ENCODE measurements around the gene HNRNPUL1. TPM values are rescaled to one million over a fixed set of nuclear protein-coding genes. Genes with fewer than 3 reads are reported as not detected.

Gene HNRNPUL1
- total and polyA plus RNA-seq, 2 experiments from 2014 or later = 204 to 207 TPM

GRCh38 chr19:41296433-41296871, 32.3 kb downstream of the HNRNPUL1 start (continued):
- no peak for TF ChIP-seq ZNF462 (CRISPR knock-in tag; IDR thresholded peaks at IDR 0.05)

GRCh38 chr19:41297628-41298347, 33.6 kb downstream of the HNRNPUL1 start:
- no peak for DNase-seq (ENCODE audit: low spot score)
- TF ChIP-seq ETS1 (IDR thresholded peaks at IDR 0.05) = no peak
- TF ChIP-seq CTCF (conservative IDR thresholded peaks at IDR 0.05; ENCODE audit: low read depth in 2 of 2) = no peak
- no peak for TF ChIP-seq ZNF331 (CRISPR knock-in tag; IDR thresholded peaks at IDR 0.05; ENCODE audit: low read depth)
- TF ChIP-seq NANOG (IDR thresholded peaks at IDR 0.05; ENCODE audit: borderline replicate concordance) = no peak

More at GRCh38 chr19:41297628-41298347, 33.6 kb downstream of the HNRNPUL1 start:
- no peaks in the 10 kb centered on the region for H3K4me1 ChIP-seq (ENCODE audit: insufficient read depth)
- peaks cover 89% of the 10 kb centered on the region for H3K36me3 ChIP-seq (ENCODE audit: insufficient read depth)
- no peak overlapping the region for H3K4me3 ChIP-seq
- H3K27ac ChIP-seq (ENCODE audit: low read depth) = no peak overlapping the region; the same call in 1 of the 2 replicates
- H3K79me2 ChIP-seq (replicated peaks; ENCODE audit: insufficient read depth) = peaks cover 15% of the 10 kb centered on the region; the same call in 1 of the 2 replicates
- Mint-ChIP-seq H3K4me3 (no peak overlapping the region), H3K27ac (no peak overlapping the region), H3K4me1 (no peaks in the 10 kb centered on the region), H3K27me3 (ENCODE audit: insufficient read depth, low read depth, poor library complexity) (peaks cover 3% of the 10 kb centered on the region), H3K9me3 (no peaks in the 10 kb centered on the region), H3K36me3 (ENCODE audit: low read depth) (peaks cover 98% of the 10 kb centered on the region)
- peaks cover 22% of the 10 kb centered on the region; the same call in 1 of the 2 replicates for H3F3A ChIP-seq (replicated peaks; ENCODE audit: low read depth)
- peaks cover 54% of the 10 kb centered on the region for H4K20me1 ChIP-seq (replicated peaks; ENCODE audit: insufficient read depth)
- no peaks in the 10 kb centered on the region for H3K27me3 ChIP-seq (ENCODE audit: insufficient read depth)
- no peaks in the 10 kb centered on the region for H3K9me2 ChIP-seq (ENCODE audit: insufficient read depth)
- no peak overlapping the region for H2AFZ ChIP-seq
- ATAC-seq = no peak
- no peak overlapping the region for H3K4me2 ChIP-seq
